Measurements from ENCODE around the gene PFKM. TPM values are rescaled to one million over a fixed set of nuclear protein-coding genes. Genes with fewer than 3 reads are reported as not detected.

PFKM gene
- total RNA-seq, 1 experiment from 2014 or later, result 38.8 TPM

GRCh38 chr12:48157018-48157888, 38.1 kb downstream of the PFKM start, which contains the start of gene ASB8:
TSS of gene ASB8 (minus strand) at chr12:48157515. CDS start at chr12:48153496, 4,019 bp downstream.
- peak; percentile 97 for DNase-seq (ENCODE audit: low read depth)

GRCh38 chr12:48157889-48158370, 38.8 kb downstream of the PFKM start:
- no peak for DNase-seq (ENCODE audit: low read depth)

GRCh38 chr12:48160046-48160445, 40.9 kb downstream of the PFKM start:
- no peak for DNase-seq (ENCODE audit: low read depth)

- DNase-seq (ENCODE audit: low read depth), result no peak
These were observed 41.6 kb downstream of the PFKM start for GRCh38 chr12:48160807-48161206.

- DNase-seq (ENCODE audit: low read depth), result no peak
These were observed 44.1 kb downstream of the PFKM start for GRCh38 chr12:48163150-48163747.

GRCh38 chr12:48164451-48164850, 45.3 kb downstream of the PFKM start:
- DNase-seq (ENCODE audit: low read depth), result no peak

- DNase-seq (ENCODE audit: low read depth), result peak; percentile 57
These were observed 46.2 kb downstream of the PFKM start for GRCh38 chr12:48165089-48165981.

GRCh38 chr12:48169011-48169410, 49.8 kb downstream of the PFKM start:
- DNase-seq (ENCODE audit: low read depth), result no peak

GRCh38 chr12:48175613-48176416, 56.7 kb downstream of the PFKM start:
- no peak for DNase-seq (ENCODE audit: low read depth)

GRCh38 chr12:48176417-48176751, 57.2 kb downstream of the PFKM start:
- no peak for DNase-seq (ENCODE audit: low read depth)

GRCh38 chr12:48177982-48178381, 58.8 kb downstream of the PFKM start:
- DNase-seq (ENCODE audit: low read depth), result no peak

GRCh38 chr12:48179466-48179865, 60.3 kb downstream of the PFKM start:
- no peak for DNase-seq (ENCODE audit: low read depth)

- no peak for DNase-seq (ENCODE audit: low read depth)
These were observed 61.3 kb downstream of the PFKM start for GRCh38 chr12:48180424-48180823.

- DNase-seq (ENCODE audit: low read depth), result no peak
These were observed 61.8 kb downstream of the PFKM start for GRCh38 chr12:48180857-48181495.

GRCh38 chr12:48182631-48183030, 63.5 kb downstream of the PFKM start:
- DNase-seq (ENCODE audit: low read depth), result no peak

- peak; percentile 75 for DNase-seq (ENCODE audit: low read depth)
These were observed 64.1 kb downstream of the PFKM start, which contains the start of gene CCDC184 for GRCh38 chr12:48183091-48183875. TSS of gene CCDC184 (plus strand) at chr12:48183644. CDS start at chr12:48184123, 479 bp downstream.

GRCh38 chr12:48183876-48184548, 64.8 kb downstream of the PFKM start:
- DNase-seq (ENCODE audit: low read depth), result no peak

GRCh38 chr12:48184549-48184922, 65.4 kb downstream of the PFKM start:
- no peak for DNase-seq (ENCODE audit: low read depth)
